Lower leg skin (tissue), 3 donors: ENCODE data around the gene STK25.

ENCODE experiments used
- POLR2A ChIP-seq, 2 donors: fragments of 450-650 bp; IDR thresholded peaks; one replicate each; pipeline ENCODE4 v1.6.1; 2016 to 2017; ENCODE audit warnings: antibody characterized with exemption in 2 of 2, mild to moderate bottlenecking in 1 of 2, moderate library complexity in 1 of 2
- TF ChIP-seq, protein P1 (sequence below), 3 donors: fragments of 450-650 bp; IDR thresholded peaks; one replicate each; pipeline ENCODE4 v1.5.1; 2016; ENCODE audit warnings: antibody characterized with exemption in 3 of 3, mild to moderate bottlenecking in 3 of 3, moderate library complexity in 2 of 3

- TF ChIP-seq, protein P1, sequence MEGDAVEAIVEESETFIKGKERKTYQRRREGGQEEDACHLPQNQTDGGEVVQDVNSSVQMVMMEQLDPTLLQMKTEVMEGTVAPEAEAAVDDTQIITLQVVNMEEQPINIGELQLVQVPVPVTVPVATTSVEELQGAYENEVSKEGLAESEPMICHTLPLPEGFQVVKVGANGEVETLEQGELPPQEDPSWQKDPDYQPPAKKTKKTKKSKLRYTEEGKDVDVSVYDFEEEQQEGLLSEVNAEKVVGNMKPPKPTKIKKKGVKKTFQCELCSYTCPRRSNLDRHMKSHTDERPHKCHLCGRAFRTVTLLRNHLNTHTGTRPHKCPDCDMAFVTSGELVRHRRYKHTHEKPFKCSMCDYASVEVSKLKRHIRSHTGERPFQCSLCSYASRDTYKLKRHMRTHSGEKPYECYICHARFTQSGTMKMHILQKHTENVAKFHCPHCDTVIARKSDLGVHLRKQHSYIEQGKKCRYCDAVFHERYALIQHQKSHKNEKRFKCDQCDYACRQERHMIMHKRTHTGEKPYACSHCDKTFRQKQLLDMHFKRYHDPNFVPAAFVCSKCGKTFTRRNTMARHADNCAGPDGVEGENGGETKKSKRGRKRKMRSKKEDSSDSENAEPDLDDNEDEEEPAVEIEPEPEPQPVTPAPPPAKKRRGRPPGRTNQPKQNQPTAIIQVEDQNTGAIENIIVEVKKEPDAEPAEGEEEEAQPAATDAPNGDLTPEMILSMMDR (IDR thresholded peaks at IDR 0.05), result no peak
- no peak for TF ChIP-seq POLR2A (IDR thresholded peaks at IDR 0.05)
These were observed 22.9 kb upstream of the STK25 start for GRCh38 chr2:241531161-241531722.
